HepG2 (cell line): ENCODE results near the gene DHX29. TPM values are rescaled to one million over a fixed set of nuclear protein-coding genes. Genes with fewer than 3 reads are reported as not detected.

Experiments
- ATAC-seq: fragments of 200-7000 bp; cut with Tn5 transposase; 3 replicates; pipeline ENCODE4 v1.9.1; 2020; ENCODE audit warnings: mild to moderate bottlenecking, moderate library complexity
- BruUV-seq: library from RNA; stranded (reverse); fragments of 400-500 nt; replicated peaks from 2 replicates; lab custom pipeline; 2021; lab: Mats Ljungman, UMichigan
- CTCF ChIA-PET: fragments of 300-600 bp; formaldehyde crosslinking; extraction: SDS; loops from one replicate; lab custom pipeline; 2021; ENCODE audit warnings: low total read pairs, inconsistent platforms, low intra/inter-chr PET ratio; lab: Yijun Ruan, JAX
- POLR2A ChIA-PET: fragments of 350-600 bp; sonication (Branson Sonifier 250); formaldehyde crosslinking; loops from one replicate; lab custom pipeline; 2020; ENCODE audit warnings: antibody characterized with exemption, inconsistent platforms; lab: Yijun Ruan, JAX
- DNase-seq: peaks from one replicate; pipeline ENCODE4 v3.0.0-alpha.2; 2015; ENCODE audit warnings: low spot score
- FAIRE-seq: peaks from 3 replicates; lab custom pipeline; 2011; peaks lifted over from hg19 to GRCh38; lab: Jason Lieb, UNC
- H2AFZ ChIP-seq: one replicate; pipeline ENCODE4 v1.6.1; 2011; ENCODE audit warnings: low read length, inconsistent platforms
- H3K27ac ChIP-seq: fragments of 300-600 bp; 3 replicates; pipeline ENCODE4 v1.8.0; 2011; ENCODE audit warnings: mixed run types, mild to moderate bottlenecking, mixed read lengths, low read length, inconsistent platforms; ENCODE audit not compliant: insufficient read depth; ENCODE audit errors: extremely low read length
- H3K27me3 ChIP-seq, 2 experiments: fragments of 200-600 bp in 1 of 2; 2 replicates in 1 of 2; 3 replicates in 1 of 2; pipeline versions ENCODE4 v1.6.0 to v1.8.0; 2011; ENCODE audit warnings: low read length in 2 of 2, mild to moderate bottlenecking in 2 of 2, moderate library complexity in 2 of 2, inconsistent platforms in 1 of 2; ENCODE audit not compliant: insufficient read depth in 2 of 2, control insufficient read depth in 1 of 2
- H3K36me3 ChIP-seq, 2 experiments: fragments of 200-600 bp in 1 of 2; replicated peaks in 1 of 2; 2 replicates in 1 of 2; 3 replicates in 1 of 2; pipeline versions ENCODE4 v1.5.1 to v1.8.0; 2011; ENCODE audit warnings: low read length in 2 of 2, inconsistent platforms in 1 of 2; ENCODE audit not compliant: insufficient read depth in 2 of 2, control insufficient read depth in 1 of 2
- H3K4me1 ChIP-seq: 2 replicates; pipeline ENCODE4 v1.5.1; 2012; ENCODE audit warnings: low read length, inconsistent platforms; ENCODE audit not compliant: insufficient read depth
- H3K4me2 ChIP-seq: 2 replicates; pipeline ENCODE4 v1.6.0; 2011; ENCODE audit warnings: low read depth, low read length, inconsistent platforms
- H3K4me3 ChIP-seq, 3 experiments: fragments of 200-600 bp in 1 of 3; sonication (generic), shearing (Covaris generic) in 1 of 3; replicated peaks in 1 of 3; 2 replicates each; pipeline ENCODE4 v1.5.1; 2011 to 2016; ENCODE audit warnings: low read length in 3 of 3, inconsistent platforms in 2 of 3, low read depth in 2 of 3, mild to moderate bottlenecking in 2 of 3, control low read depth in 1 of 3, mixed read lengths in 1 of 3; ENCODE audit not compliant: insufficient read depth in 1 of 3
- H3K79me2 ChIP-seq: one replicate; pipeline ENCODE4 v1.6.1; 2011; ENCODE audit warnings: low read length, inconsistent platforms; ENCODE audit not compliant: insufficient read depth
- H3K9ac ChIP-seq: 2 replicates; pipeline ENCODE4 v1.6.0; 2011; ENCODE audit warnings: mild to moderate bottlenecking, low read depth, low read length, inconsistent platforms; ENCODE audit not compliant: insufficient read depth
- H3K9me3 ChIP-seq: 2 replicates; pipeline ENCODE4 v1.5.1; 2012; ENCODE audit warnings: mild to moderate bottlenecking, low read length
- H4K20me1 ChIP-seq: 2 replicates; pipeline ENCODE4 v1.6.0; 2011; ENCODE audit warnings: inconsistent platforms, mild to moderate bottlenecking, low read length, moderate library complexity; ENCODE audit not compliant: insufficient read depth
- ARID4A ChIP-seq: sonication (generic); formaldehyde crosslinking; IDR thresholded peaks from 2 replicates; pipeline ENCODE4 v1.5.0; 2020; ENCODE audit warnings: mild to moderate bottlenecking, missing genetic modification reagents, borderline replicate concordance
- CREB3 ChIP-seq: sonication (generic); formaldehyde crosslinking; IDR thresholded peaks from 2 replicates; pipeline ENCODE4 v1.5.0; 2020; ENCODE audit warnings: missing genetic modification reagents
- FOXO4 ChIP-seq: sonication (generic); formaldehyde crosslinking; conservative IDR thresholded peaks from 2 replicates; pipeline ENCODE4 v1.8.1; 2023; ENCODE audit warnings: missing genetic modification reagents
- HNF4G ChIP-seq, 2 experiments: sonication (generic) in 1 of 2; formaldehyde crosslinking in 1 of 2; IDR thresholded peaks; 2 replicates each; pipeline versions ENCODE4 v1.4.0 to v1.6.1; 2011 to 2020; ENCODE audit warnings: borderline replicate concordance in 2 of 2, low read depth in 2 of 2, mild to moderate bottlenecking in 2 of 2, low read length in 1 of 2, missing genetic modification reagents in 1 of 2, moderate library complexity in 1 of 2
- KDM6A ChIP-seq: IDR thresholded peaks from 2 replicates; pipeline ENCODE4 v1.6.1; 2016; ENCODE audit warnings: low read depth
- UBTF ChIP-seq: sonication (generic); formaldehyde crosslinking; IDR thresholded peaks from 2 replicates; pipeline ENCODE4 v1.4.0; 2020; ENCODE audit warnings: mild to moderate bottlenecking, missing genetic modification reagents
- ZFP90 ChIP-seq: sonication (generic); formaldehyde crosslinking; IDR thresholded peaks from 2 replicates; pipeline ENCODE4 v1.8.0; 2022; ENCODE audit warnings: missing genetic modification reagents, mild to moderate bottlenecking, inconsistent platforms, borderline replicate concordance
- ZNF609 ChIP-seq: sonication (generic); formaldehyde crosslinking; IDR thresholded peaks from 2 replicates; pipeline ENCODE4 v1.4.0; 2020; ENCODE audit warnings: mild to moderate bottlenecking, missing genetic modification reagents, borderline replicate concordance
- WGBS: methylation state at CpG from one replicate; pipeline ENCODE4 v1.1.6; 2017; ENCODE audit warnings: low lambda C conversion rate; 5-methylcytosine and 5-hydroxymethylcytosine counted together
- in situ Hi-C: cut with HindIII; loops from 2 replicates; pipeline ENCODE4 v1.10.0; 2017; ENCODE audit warnings: low pct_unique_long_range_greater_than_20kb; ENCODE audit not compliant: extremely low pct_ligation_motif_present
- intact Hi-C: fragments of 100-400 bp; cut with micrococcal nuclease; formaldehyde crosslinking; loops from one replicate; pipeline ENCODE4 v1.10.0; 2022; ENCODE audit not compliant: unreplicated experiment
- polyA plus RNA-seq, 8 experiments: library from polyadenylated mRNA; depleted of rRNA in 3 of 8; stranded (reverse) in 7 of 8; unstranded in 1 of 8; fragments of >200 nt; fragmentation: Illumina TruSeq in 4 of 8; extraction: Trizol in 4 of 8; gene quantifications; 2 replicates each; pipeline versions ENCODE4 v1.2.1 to v1.2.3, GENCODE V29; 2011 to 2016; ENCODE audit warnings: low read depth in 4 of 8, missing spikeins in 1 of 8, mixed read lengths in 1 of 8; ENCODE audit not compliant: insufficient read depth in 1 of 8
- total RNA-seq, 5 experiments: library from RNA; depleted of rRNA; stranded (reverse); fragments of >200 nt; fragmentation: Illumina TruSeq; extraction: Trizol; gene quantifications; 2 replicates each; pipeline ENCODE4 v1.2.3, GENCODE V29; 2016; ENCODE audit warnings: low read depth in 1 of 5

Gene DHX29
- total and polyA plus RNA-seq, 2 of the 13 experiments (the other 11 are each of a cell fraction or from before 2014, with no cell fraction given) = 1.9 to 22.0 TPM

GRCh38 chr5:55325621-55326020 is 18.1 kb upstream of the DHX29 start:
- Histone ChIP-seq H2AFZ (no peak overlapping the region), H3K36me3 (peaks cover 8 to 32% of the 10 kb centered on the region in 2 experiments; a peak in 4 of 5 replicates), H3K9ac (no peak overlapping the region), H3K27ac (no peak overlapping the region), H3K4me1 (peaks cover 25% of the 10 kb centered on the region), H3K27me3 (no peaks in the 10 kb centered on the region), H3K9me3 (no peaks in the 10 kb centered on the region), H3K4me3 (no peak overlapping the region), H3K79me2 (peaks cover 30% of the 10 kb centered on the region), H3K4me2 (no peak overlapping the region), H4K20me1 (no peaks in the 10 kb centered on the region)
- no peak for ATAC-seq
- in situ Hi-C loops = loop anchor here (10.0 kb wide), 1 partner anchor 369 kb away; no protein-coding TSS in a partner anchor
- 94% methylated on average over 5 of the region's 5 CpGs for WGBS
- ChIA-PET CTCF (interaction anchor here (1.0 kb wide), 1 partner anchor 369 kb away, joined by 3 read pairs; no protein-coding TSS in a partner anchor), POLR2A (interaction anchor here (1.3 kb wide), 1 partner anchor 18 kb away, joined by 5 read pairs; the partner anchor contains the start of genes DHX29 and MTREX)
- intact Hi-C loops = no loop called here
- no peak for FAIRE-seq
- no TSS peak for BruUV-seq
- DNase-seq = no peak
- no peak for TF ChIP-seq CREB3 (CRISPR knock-in tag)
- no peak for TF ChIP-seq ARID4A (CRISPR knock-in tag)
- no peak for TF ChIP-seq UBTF (CRISPR knock-in tag)
- TF ChIP-seq HNF4G (IDR thresholded peaks at IDR 0.05; ENCODE audit: borderline replicate concordance, low read depth, low read length) = no peak
- no peak for TF ChIP-seq HNF4G (CRISPR knock-in tag; IDR thresholded peaks at IDR 0.05; ENCODE audit: borderline replicate concordance, low read depth)
- TF ChIP-seq ZNF609 (CRISPR knock-in tag) = no peak
- no peak for TF ChIP-seq FOXO4
- no peak for TF ChIP-seq KDM6A (CRISPR knock-in tag)
- no peak for TF ChIP-seq ZFP90 (CRISPR knock-in tag)
